Spleen (tissue), 11 donors: ENCODE results near the gene GGCX. TPM values are rescaled to one million over a fixed set of nuclear protein-coding genes. Genes with fewer than 3 reads are reported as not detected.

Experiments used
- DNase-seq: peaks from one replicate; pipeline ENCODE4 v3.0.0-alpha.2; 2020
- H3K27ac ChIP-seq, 8 donors: fragments of 200-600 bp; sonication (generic) in 7 of 8; 1 replicate in 4 of 8; 2 replicates in 4 of 8; pipeline versions ENCODE4 v1.5.0 to v1.8.0; 2016 to 2021; ENCODE audit warnings: inconsistent platforms in 4 of 8, mild to moderate bottlenecking in 4 of 8, moderate library complexity in 1 of 8
- H3K27me3 ChIP-seq, 7 donors: fragments of 200-600 bp; sonication (generic) in 6 of 7; replicated peaks in 1 of 7; 1 replicate in 4 of 7; 2 replicates in 3 of 7; pipeline versions ENCODE4 v1.5.0 to v1.8.0; 2016 to 2021; ENCODE audit warnings: inconsistent platforms in 3 of 7, mild to moderate bottlenecking in 1 of 7
- H3K36me3 ChIP-seq, 6 donors: fragments of 200-600 bp; sonication (generic) in 5 of 6; 1 replicate in 4 of 6; 2 replicates in 2 of 6; pipeline versions ENCODE4 v1.5.0 to v1.8.0; 2016 to 2021; ENCODE audit warnings: inconsistent platforms in 2 of 6
- H3K4me1 ChIP-seq, 6 donors: fragments of 200-600 bp; sonication (generic) in 5 of 6; 1 replicate in 3 of 6; 2 replicates in 3 of 6; pipeline versions ENCODE4 v1.5.0 to v1.8.0; 2016 to 2021; ENCODE audit warnings: inconsistent platforms in 3 of 6
- H3K4me3 ChIP-seq, 8 donors: fragments of 200-600 bp; sonication (generic) in 7 of 8; 1 replicate in 4 of 8; 2 replicates in 4 of 8; pipeline versions ENCODE4 v1.5.0 to v1.8.0; 2016 to 2021; ENCODE audit warnings: inconsistent platforms in 4 of 8, mild to moderate bottlenecking in 4 of 8, moderate library complexity in 2 of 8
- H3K9me3 ChIP-seq, 8 donors: fragments of 200-600 bp; sonication (generic) in 7 of 8; 1 replicate in 4 of 8; 2 replicates in 4 of 8; pipeline versions ENCODE4 v1.5.0 to v1.8.0; 2016 to 2021; ENCODE audit warnings: inconsistent platforms in 4 of 8
- POLR2A ChIP-seq, 3 donors: fragments of 450-650 bp; IDR thresholded peaks; one replicate each; pipeline ENCODE4 v1.5.1; 2017; ENCODE audit warnings: antibody characterized with exemption in 3 of 3, mild to moderate bottlenecking in 1 of 3
- POLR2AphosphoS5 ChIP-seq, 3 donors: sonication (generic); formaldehyde crosslinking; IDR thresholded peaks; one replicate each; pipeline ENCODE4 v1.5.1; 2017; ENCODE audit warnings: antibody characterized with exemption in 3 of 3
- WGBS, 5 donors: extraction: QIAGEN DNeasy Blood & Tissue Kit in 3 of 5; methylation state at CpG; one replicate each; pipeline versions ENCODE4 v1.1.5 to v1.1.7; 2013 to 2018; 5-methylcytosine and 5-hydroxymethylcytosine counted together
- intact Hi-C: fragments of 100-400 bp; cut with DNase I; formaldehyde crosslinking; loops from one replicate; pipeline ENCODE4 v1.15.0; 2023; ENCODE audit warnings: low total_unique reads
- polyA plus RNA-seq, 3 donors: library from polyadenylated mRNA; stranded (reverse); fragments of 200-250 nt; gene quantifications; one replicate each; pipeline ENCODE4 v1.2.1, GENCODE V29; 2013
- total RNA-seq, 7 donors: library from RNA; depleted of rRNA in 3 of 7; stranded (reverse); fragments of >200 nt in 3 of 7; fragmentation: NEBNext Ultra II Directional in 4 of 7; extraction: Animal tissue kit (Norgen Biotek cat#: 25700) in 4 of 7; gene quantifications; one replicate each; pipeline versions ENCODE4 v1.1.0 to v1.2.1, GENCODE V29; 2016 to 2021
- TF ChIP-seq, protein P1 (sequence below), 11 experiments: fragments of 200-600 bp in 7 of 11; fragments of 450-650 bp in 4 of 11; sonication (generic) in 4 of 11; IDR thresholded peaks in 8 of 11; conservative IDR thresholded peaks in 3 of 11; 1 replicate in 7 of 11; 2 replicates in 4 of 11; pipeline versions ENCODE4 v1.4.0 to v1.8.0; 2016 to 2021; ENCODE audit warnings: antibody characterized with exemption in 11 of 11, inconsistent platforms in 4 of 11, mild to moderate bottlenecking in 1 of 11
- donor health status: healthy with polysubstance abuse.
- donor health status: DM: no; HTN: no; CAD: no; lungs with moderate emphysema.
- donor health status: DM: no; HTN: no; CAD: no.
- donor health status: Bipolar disorder and iron deficiency.
- donor health status: healthy.
- donor health status: DM: no; HTN: no; CAD: no.
- donor health status: DM: yes; HTN: yes; CAD: no.

GGCX gene
- total and polyA plus RNA-seq, 10 donors = 11.0 to 42.1 (median 29.5) TPM

DNA sequence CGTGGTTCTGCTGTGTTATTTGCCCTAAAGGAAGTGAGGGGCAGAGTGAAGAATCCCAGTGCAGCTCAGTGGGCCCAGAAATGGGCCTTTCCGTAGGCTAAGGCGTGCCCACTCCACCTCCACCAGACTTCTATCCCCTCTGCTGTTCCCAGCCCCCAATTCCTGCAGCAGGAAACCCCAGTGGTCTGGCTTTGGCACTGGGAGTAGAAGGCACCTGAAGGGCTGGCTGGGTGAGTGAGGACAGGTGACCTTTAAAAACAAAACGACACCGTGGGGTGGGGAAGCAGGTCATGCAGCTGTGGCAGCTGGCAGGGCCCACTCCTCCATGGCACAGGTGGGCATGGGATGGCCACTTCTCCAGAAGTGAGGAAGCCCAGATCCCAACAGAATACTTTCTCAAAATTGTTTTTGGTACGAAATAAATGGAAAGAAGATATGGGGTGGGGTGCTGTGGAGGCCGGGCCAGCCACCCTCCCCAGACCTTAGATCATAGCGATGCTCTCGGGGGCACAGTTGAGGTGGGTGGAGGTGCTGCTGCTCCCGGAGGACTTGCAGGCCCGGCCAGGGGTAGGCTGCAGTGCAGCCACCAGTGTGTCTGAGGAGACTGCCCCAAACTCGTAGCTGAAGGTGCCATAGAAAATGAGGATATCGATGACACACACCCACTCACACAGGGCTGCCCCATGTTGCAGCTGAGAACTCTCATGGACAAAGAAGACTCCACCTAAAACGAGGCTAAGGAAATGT is 37.5 kb upstream of the GGCX start:
- intact Hi-C loops = no loop called here
- peaks cover 27 to 88% (median 54%) of the 10 kb centered on the region in 6 donors for H3K4me1 ChIP-seq
- H3K27ac ChIP-seq = no peak overlapping the region
- H3K36me3 ChIP-seq = peaks cover 0 to 45% (median 23%) of the 10 kb centered on the region in 6 donors
- H3K9me3 ChIP-seq = no peaks in the 10 kb centered on the region
- TF ChIP-seq, protein P1, sequence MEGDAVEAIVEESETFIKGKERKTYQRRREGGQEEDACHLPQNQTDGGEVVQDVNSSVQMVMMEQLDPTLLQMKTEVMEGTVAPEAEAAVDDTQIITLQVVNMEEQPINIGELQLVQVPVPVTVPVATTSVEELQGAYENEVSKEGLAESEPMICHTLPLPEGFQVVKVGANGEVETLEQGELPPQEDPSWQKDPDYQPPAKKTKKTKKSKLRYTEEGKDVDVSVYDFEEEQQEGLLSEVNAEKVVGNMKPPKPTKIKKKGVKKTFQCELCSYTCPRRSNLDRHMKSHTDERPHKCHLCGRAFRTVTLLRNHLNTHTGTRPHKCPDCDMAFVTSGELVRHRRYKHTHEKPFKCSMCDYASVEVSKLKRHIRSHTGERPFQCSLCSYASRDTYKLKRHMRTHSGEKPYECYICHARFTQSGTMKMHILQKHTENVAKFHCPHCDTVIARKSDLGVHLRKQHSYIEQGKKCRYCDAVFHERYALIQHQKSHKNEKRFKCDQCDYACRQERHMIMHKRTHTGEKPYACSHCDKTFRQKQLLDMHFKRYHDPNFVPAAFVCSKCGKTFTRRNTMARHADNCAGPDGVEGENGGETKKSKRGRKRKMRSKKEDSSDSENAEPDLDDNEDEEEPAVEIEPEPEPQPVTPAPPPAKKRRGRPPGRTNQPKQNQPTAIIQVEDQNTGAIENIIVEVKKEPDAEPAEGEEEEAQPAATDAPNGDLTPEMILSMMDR (IDR thresholded peaks at IDR 0.05 in 8 of 11, conservative IDR thresholded peaks at IDR 0.05 in 3 of 11) = no peak
- TF ChIP-seq POLR2A (IDR thresholded peaks at IDR 0.05) (no peak), POLR2AphosphoS5 (IDR thresholded peaks at IDR 0.05) (no peak)
- 83 to 87% (median 86%) methylated on average over 14 of the region's 14 CpGs for WGBS, 5 donors
- DNase-seq = no peak
- H3K4me3 ChIP-seq = no peak overlapping the region
- no peaks in the 10 kb centered on the region for H3K27me3 ChIP-seq

DNA sequence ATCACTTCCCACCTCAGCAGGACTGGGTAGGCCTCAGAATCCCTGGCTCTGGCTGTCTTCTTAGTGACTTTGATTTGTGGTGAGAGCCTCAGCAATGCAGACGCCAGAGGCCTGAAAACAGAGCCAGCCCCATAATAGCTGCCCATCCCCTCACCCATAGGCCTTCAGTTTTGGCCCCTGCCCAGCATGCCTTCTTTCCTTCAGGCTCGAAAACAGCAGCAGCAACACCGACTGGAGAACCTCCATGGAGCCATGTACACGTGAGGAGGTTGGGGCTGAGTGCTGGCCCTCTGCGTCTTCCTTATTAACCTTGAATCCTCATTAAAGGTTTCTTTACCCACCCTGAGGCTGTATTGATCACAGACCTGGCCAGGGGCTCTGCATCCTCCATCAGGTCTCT is 35.9 kb upstream of the GGCX start:
- WGBS, 5 donors = 81 to 93% (median 91%) methylated on average over 5 of the region's 5 CpGs
- TF ChIP-seq, protein P1 (IDR thresholded peaks at IDR 0.05 in 8 of 11, conservative IDR thresholded peaks at IDR 0.05 in 3 of 11) = no peak
- TF ChIP-seq POLR2A (IDR thresholded peaks at IDR 0.05) (no peak), POLR2AphosphoS5 (IDR thresholded peaks at IDR 0.05) (no peak)
- peak overlapping the region in 1 of 8 donors; percentile 96 for H3K27ac ChIP-seq

DNA sequence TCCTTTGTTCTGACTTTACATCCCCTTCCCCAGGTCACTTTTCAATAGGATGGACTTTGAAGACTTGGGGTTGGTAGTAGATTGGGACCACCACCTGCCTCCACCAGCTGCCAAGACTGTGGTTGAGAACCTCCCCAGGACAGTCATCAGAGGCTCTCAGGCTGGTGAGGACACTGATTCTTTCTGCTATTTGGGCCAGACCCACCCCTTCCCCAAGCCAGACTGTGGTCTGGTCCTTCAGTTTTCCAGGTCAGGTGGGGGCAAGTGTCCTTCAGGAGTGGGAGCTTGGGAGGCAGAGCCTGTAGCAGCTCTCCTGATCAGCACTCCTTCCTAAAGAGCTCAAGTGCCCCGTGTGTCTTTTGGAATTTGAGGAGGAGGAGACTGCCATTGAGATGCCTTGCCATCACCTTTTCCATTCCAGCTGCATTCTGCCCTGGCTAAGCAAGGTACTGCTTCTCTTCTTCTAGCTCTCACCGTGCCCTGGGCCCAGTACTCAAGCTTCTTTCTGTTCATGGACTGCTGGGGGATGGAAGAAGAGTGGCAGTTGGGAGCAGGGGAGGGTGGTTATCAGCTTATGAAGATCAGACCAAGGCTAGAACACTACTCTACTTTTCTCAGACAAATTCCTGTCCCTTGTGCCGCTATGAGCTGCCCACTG is 35.3 kb upstream of the GGCX start:
- H3K27ac ChIP-seq = peak overlapping the region in 6 of 8 donors; percentile 90 to 97 (median 95)
- DNase-seq = no peak
- peaks cover 21 to 92% (median 43%) of the 10 kb centered on the region in 6 donors for H3K4me1 ChIP-seq
- intact Hi-C loops = no loop called here
- TF ChIP-seq, protein P1 (IDR thresholded peaks at IDR 0.05 in 8 of 11, conservative IDR thresholded peaks at IDR 0.05 in 3 of 11) = no peak
- TF ChIP-seq POLR2AphosphoS5 (IDR thresholded peaks at IDR 0.05) (no peak), POLR2A (IDR thresholded peaks at IDR 0.05) (no peak)
- peak overlapping the region; percentile 59 to 86 (median 77) for H3K4me3 ChIP-seq
- H3K36me3 ChIP-seq = peaks cover 0 to 53% (median 23%) of the 10 kb centered on the region in 6 donors
- H3K27me3 ChIP-seq = no peaks in the 10 kb centered on the region
- WGBS, 5 donors = 69 to 81% (median 74%) methylated on average over 3 of the region's 3 CpGs
- H3K9me3 ChIP-seq = no peaks in the 10 kb centered on the region

More for the DNA sequence above, 35.9 kb upstream of the GGCX start:
- DNase-seq = no peak
- H3K4me1 ChIP-seq = peaks cover 21 to 92% (median 46%) of the 10 kb centered on the region in 6 donors
- no peaks in the 10 kb centered on the region for H3K9me3 ChIP-seq
- H3K4me3 ChIP-seq = no peak overlapping the region
- no peaks in the 10 kb centered on the region for H3K27me3 ChIP-seq
- H3K36me3 ChIP-seq = peaks cover 0 to 50% (median 23%) of the 10 kb centered on the region in 6 donors
- intact Hi-C loops = no loop called here

DNA sequence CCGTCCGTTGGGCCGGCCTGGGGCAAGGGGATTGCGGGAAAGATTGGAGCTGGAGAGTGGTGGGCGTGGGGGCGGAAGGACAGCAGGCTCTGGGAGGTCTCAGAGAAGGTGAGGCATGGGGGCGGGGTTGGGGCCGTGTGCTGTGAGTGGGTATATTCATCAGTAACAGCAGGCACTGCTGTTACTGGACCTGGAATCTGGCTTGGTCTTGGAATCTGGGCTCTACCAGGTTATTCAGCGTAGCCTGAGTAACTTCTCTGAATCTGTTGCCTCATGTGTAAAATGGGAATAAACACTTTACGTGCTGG is 34.7 kb upstream of the GGCX start:
- 2 to 6% (median 4%) methylated on average over 10 of the region's 10 CpGs for WGBS, 5 donors
- intact Hi-C loops = no loop called here
- Histone ChIP-seq H3K27ac (peak overlapping the region; percentile 84 to 97 (median 94)), H3K27me3 (no peaks in the 10 kb centered on the region), H3K4me3 (peak overlapping the region; percentile 59 to 86 (median 77)), H3K4me1 (peaks cover 23 to 92% (median 43%) of the 10 kb centered on the region in 6 donors), H3K36me3 (peaks cover 0 to 57% (median 23%) of the 10 kb centered on the region in 6 donors), H3K9me3 (no peaks in the 10 kb centered on the region)
- TF ChIP-seq POLR2AphosphoS5 (IDR thresholded peaks at IDR 0.05) (no peak), POLR2A (IDR thresholded peaks at IDR 0.05) (no peak)
- TF ChIP-seq, protein P1 (IDR thresholded peaks at IDR 0.05 in 8 of 11, conservative IDR thresholded peaks at IDR 0.05 in 3 of 11) = no peak
- no peak for DNase-seq
